Stimulated activated CD4-positive, alpha-beta T cell treated with anti-CD3 and anti-CD28 coated beads, Interleukin-1b, Interleukin-23, amount 100 ng/mL, for 24 hours (primary cell): ENCODE results near the gene GPR55.
"Not testable (repeated sequence)": the region's sequence is repeated elsewhere in the genome, so short reads cannot be mapped to it uniquely, and the experiment has no call there.

ENCODE experiments used
- DNase-seq, 4 experiments: peaks; one replicate each; pipeline ENCODE4 v3.0.0-alpha.2; 2020; ENCODE audit warnings: low read depth in 4 of 4, low spot score in 1 of 4

Gene GPR55

GRCh38 chr2:230924470-230925341, at the start of gene GPR55:
Gene GPR55 (minus strand): TSS chr2:230925242. CDS start chr2:230910962, 14,280 bp downstream.
- peak in 3 of 4 experiments; percentile 29 to 83 (median 70) for DNase-seq

GRCh38 chr2:230974096-230974913, 49.3 kb upstream of the GPR55 start:
- DNase-seq: peak in 2 of 4 experiments; percentile 49 to 65

- no peak for DNase-seq
These were observed 47.0 kb upstream of the GPR55 start for GRCh38 chr2:230972046-230972445.

- DNase-seq: no peak
These were observed 44.6 kb upstream of the GPR55 start for GRCh38 chr2:230969659-230970015.

- no peak for DNase-seq
These were observed 44.0 kb upstream of the GPR55 start for GRCh38 chr2:230968921-230969658.

- DNase-seq: not testable (repeated sequence)
These were observed 43.3 kb upstream of the GPR55 start for GRCh38 chr2:230968314-230968713.

- no peak for DNase-seq
These were observed 42.1 kb upstream of the GPR55 start for GRCh38 chr2:230967113-230967512.

GRCh38 chr2:230964136-230964730, 39.2 kb upstream of the GPR55 start:
- DNase-seq: no peak

- no peak for DNase-seq
These were observed 36.0 kb upstream of the GPR55 start for GRCh38 chr2:230961091-230961491.

- DNase-seq: no peak
These were observed 35.0 kb upstream of the GPR55 start for GRCh38 chr2:230960026-230960425.

- DNase-seq: no peak
These were observed 34.0 kb upstream of the GPR55 start for GRCh38 chr2:230958820-230959756.

- DNase-seq: no peak
These were observed 32.8 kb upstream of the GPR55 start for GRCh38 chr2:230957756-230958391.

- DNase-seq: no peak
These were observed 32.0 kb upstream of the GPR55 start for GRCh38 chr2:230956827-230957755.

GRCh38 chr2:230955163-230955737, 30.2 kb upstream of the GPR55 start:
- DNase-seq: no peak

- no peak for DNase-seq
These were observed 29.7 kb upstream of the GPR55 start for GRCh38 chr2:230954746-230955145.

- DNase-seq: no peak
These were observed 28.8 kb upstream of the GPR55 start for GRCh38 chr2:230953845-230954244.

GRCh38 chr2:230952226-230952956, 27.3 kb upstream of the GPR55 start:
- DNase-seq: no peak
